ENCODE data around the gene PEX26.

PEX26 gene

DNA sequence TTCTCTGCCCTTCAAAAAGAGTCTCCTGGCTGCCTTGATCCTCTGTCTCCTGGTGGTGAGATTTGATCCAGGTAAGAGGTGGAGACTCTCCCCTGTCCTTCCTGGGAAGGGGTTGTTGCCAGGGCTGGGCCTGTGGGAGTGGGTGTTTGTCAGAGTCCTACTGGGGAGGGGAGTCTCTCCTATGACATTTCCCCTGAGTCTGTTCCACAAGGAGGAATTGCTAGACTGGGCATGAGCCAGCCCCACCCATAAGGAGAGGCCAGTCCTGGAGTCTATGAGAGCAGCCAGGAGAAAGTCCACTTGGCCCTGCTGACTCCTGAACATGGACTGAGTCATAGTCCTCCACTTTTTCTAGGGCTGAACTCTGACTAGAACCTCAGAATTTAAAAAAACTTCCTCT lies 7.4 kb downstream of the PEX26 start:
- no peaks in the 10 kb centered on the region for H3K4me1 ChIP-seq (ENCODE audit: control insufficient read depth, insufficient read depth, low read length)
- no peak overlapping the region for H3K4me3 ChIP-seq (ENCODE audit: low read depth, low read length)
- no peaks in the 10 kb centered on the region for H3K9me3 ChIP-seq (ENCODE audit: control insufficient read depth, insufficient read depth, low read depth, low read length)
- H3K9ac ChIP-seq (ENCODE audit: low read length): no peak overlapping the region
- no peaks in the 10 kb centered on the region for H3K27me3 ChIP-seq (ENCODE audit: control insufficient read depth, insufficient read depth, low read length)
- H3K36me3 ChIP-seq (ENCODE audit: control insufficient read depth, insufficient read depth, low read length): peaks cover 77% of the 10 kb centered on the region
- H3K27ac ChIP-seq (ENCODE audit: low read depth, low read length): no peak overlapping the region

DNA sequence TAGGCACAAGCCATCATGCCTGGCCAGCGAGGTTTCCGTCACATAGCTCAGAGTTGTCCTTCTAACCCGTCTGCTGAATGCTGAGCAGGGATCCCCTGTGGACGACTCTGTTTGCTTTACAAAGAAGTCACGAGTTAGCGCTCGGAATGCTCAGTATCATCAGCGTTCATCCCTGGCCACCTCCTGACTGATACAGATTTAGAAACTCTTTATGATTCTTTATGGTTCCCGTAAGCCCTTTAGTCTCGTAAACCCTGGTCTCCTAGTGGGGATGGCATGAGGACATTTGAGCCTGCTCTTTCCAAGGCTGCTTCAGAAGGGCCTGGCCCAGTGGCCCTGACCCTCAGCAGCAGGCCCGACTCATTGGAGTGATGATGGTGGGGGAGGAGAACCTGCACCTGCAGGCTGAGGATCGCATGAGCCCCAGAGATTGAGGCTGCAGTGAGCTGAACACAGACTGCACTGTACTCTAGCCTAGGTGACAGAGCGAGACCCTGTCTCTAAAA lies 9.6 kb downstream of the PEX26 start:
- Histone ChIP-seq H3K4me3 (ENCODE audit: low read depth, low read length) (no peak overlapping the region), H3K9ac (ENCODE audit: low read length) (no peak overlapping the region), H3K27me3 (ENCODE audit: control insufficient read depth, insufficient read depth, low read length) (no peaks in the 10 kb centered on the region), H3K4me1 (ENCODE audit: control insufficient read depth, insufficient read depth, low read length) (no peaks in the 10 kb centered on the region), H3K36me3 (ENCODE audit: control insufficient read depth, insufficient read depth, low read length) (peaks cover 74% of the 10 kb centered on the region), H3K9me3 (ENCODE audit: control insufficient read depth, insufficient read depth, low read depth, low read length) (no peaks in the 10 kb centered on the region), H3K27ac (ENCODE audit: low read depth, low read length) (no peak overlapping the region)

DNA sequence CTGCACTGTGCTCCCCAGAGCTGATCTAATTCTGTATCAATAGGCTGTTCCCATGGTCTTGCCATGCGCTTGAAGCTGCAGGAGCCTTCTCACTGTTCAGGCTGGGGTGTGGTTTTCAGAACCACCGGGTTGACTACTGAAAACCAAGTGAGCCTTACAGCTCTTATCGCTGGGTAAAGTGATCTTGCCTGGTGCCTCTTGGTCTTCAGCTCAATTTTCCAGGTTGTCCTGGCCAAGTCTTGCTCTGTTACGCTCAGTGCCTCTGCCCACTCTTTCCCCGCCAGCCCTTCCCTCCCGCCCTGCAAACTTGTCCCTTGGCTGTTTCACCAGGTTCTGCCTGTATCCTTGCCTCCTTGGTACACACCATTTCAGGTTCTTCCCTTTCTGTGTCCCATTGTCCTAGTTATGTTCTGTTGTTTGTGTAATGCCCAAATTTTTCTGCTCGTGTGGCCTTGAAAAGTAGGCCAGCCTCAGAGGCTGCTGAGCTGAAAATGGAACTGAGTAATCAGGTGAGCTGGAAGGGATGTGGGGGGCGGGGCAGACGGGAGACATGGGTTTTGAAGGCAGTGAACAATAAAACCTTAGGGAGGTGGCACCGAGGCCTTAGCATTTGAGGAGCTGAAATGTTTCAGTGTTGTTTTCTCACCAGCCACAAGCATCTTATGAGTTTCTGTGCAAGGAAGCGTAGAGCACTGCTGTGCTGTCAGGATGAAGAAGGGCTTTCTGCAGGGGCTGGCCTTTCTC lies 11.2 kb downstream of the PEX26 start:
- Histone ChIP-seq H3K4me1 (ENCODE audit: control insufficient read depth, insufficient read depth, low read length) (no peaks in the 10 kb centered on the region), H3K4me3 (ENCODE audit: low read depth, low read length) (no peak overlapping the region), H3K9me3 (ENCODE audit: control insufficient read depth, insufficient read depth, low read depth, low read length) (no peaks in the 10 kb centered on the region), H3K27ac (ENCODE audit: low read depth, low read length) (no peak overlapping the region), H3K27me3 (ENCODE audit: control insufficient read depth, insufficient read depth, low read length) (no peaks in the 10 kb centered on the region), H3K36me3 (ENCODE audit: control insufficient read depth, insufficient read depth, low read length) (peaks cover 58% of the 10 kb centered on the region), H3K9ac (ENCODE audit: low read length) (no peak overlapping the region)

DNA sequence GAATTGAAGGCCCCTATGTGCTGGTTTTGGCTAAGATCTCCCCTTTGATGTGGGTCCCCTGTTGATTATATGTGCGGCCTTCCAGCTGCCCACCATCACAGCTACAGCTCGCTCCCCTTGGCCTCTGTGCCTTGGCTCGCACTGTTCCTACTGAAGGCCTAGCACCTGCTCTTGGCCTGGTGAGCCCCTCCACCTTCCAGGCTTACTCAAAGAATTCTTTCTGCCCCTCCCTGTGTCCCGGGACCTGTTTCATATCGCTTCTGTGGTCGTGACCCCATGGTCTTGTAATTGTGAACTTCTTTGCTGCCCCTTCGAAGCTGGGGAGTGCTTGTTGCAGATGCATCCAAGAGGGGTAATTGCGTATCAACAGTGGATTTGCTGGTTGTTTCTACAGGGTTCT lies 12.5 kb downstream of the PEX26 start:
- Histone ChIP-seq H3K36me3 (ENCODE audit: control insufficient read depth, insufficient read depth, low read length) (peaks cover 52% of the 10 kb centered on the region), H3K27ac (ENCODE audit: low read depth, low read length) (no peak overlapping the region), H3K4me3 (ENCODE audit: low read depth, low read length) (no peak overlapping the region), H3K9ac (ENCODE audit: low read length) (no peak overlapping the region), H3K9me3 (ENCODE audit: control insufficient read depth, insufficient read depth, low read depth, low read length) (no peaks in the 10 kb centered on the region), H3K27me3 (ENCODE audit: control insufficient read depth, insufficient read depth, low read length) (no peaks in the 10 kb centered on the region), H3K4me1 (ENCODE audit: control insufficient read depth, insufficient read depth, low read length) (no peaks in the 10 kb centered on the region)

DNA sequence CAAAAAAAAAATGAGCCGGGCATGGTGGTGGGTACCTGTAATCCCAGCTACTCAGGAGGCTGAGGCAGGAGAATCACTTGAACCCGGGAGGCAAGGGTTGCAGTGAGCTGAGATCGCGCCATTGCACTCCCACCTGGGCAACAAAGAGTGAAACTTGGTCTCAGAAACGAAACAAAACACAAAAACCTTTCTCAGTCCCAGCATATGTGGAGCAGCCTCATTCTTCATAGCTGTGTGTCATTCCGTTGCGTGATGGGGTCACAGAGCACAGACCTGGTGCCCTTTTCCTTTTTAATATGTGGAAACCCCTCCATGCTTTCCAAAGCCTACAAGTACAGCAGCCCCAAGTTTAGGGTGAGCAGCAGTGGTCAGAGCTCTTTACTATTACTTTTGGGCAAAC lies 13.7 kb downstream of the PEX26 start:
- Histone ChIP-seq H3K4me1 (ENCODE audit: control insufficient read depth, insufficient read depth, low read length) (no peaks in the 10 kb centered on the region), H3K27me3 (ENCODE audit: control insufficient read depth, insufficient read depth, low read length) (no peaks in the 10 kb centered on the region), H3K36me3 (ENCODE audit: control insufficient read depth, insufficient read depth, low read length) (peaks cover 44% of the 10 kb centered on the region), H3K27ac (ENCODE audit: low read depth, low read length) (no peak overlapping the region), H3K4me3 (ENCODE audit: low read depth, low read length) (no peak overlapping the region), H3K9me3 (ENCODE audit: control insufficient read depth, insufficient read depth, low read depth, low read length) (no peaks in the 10 kb centered on the region), H3K9ac (ENCODE audit: low read length) (no peak overlapping the region)

DNA sequence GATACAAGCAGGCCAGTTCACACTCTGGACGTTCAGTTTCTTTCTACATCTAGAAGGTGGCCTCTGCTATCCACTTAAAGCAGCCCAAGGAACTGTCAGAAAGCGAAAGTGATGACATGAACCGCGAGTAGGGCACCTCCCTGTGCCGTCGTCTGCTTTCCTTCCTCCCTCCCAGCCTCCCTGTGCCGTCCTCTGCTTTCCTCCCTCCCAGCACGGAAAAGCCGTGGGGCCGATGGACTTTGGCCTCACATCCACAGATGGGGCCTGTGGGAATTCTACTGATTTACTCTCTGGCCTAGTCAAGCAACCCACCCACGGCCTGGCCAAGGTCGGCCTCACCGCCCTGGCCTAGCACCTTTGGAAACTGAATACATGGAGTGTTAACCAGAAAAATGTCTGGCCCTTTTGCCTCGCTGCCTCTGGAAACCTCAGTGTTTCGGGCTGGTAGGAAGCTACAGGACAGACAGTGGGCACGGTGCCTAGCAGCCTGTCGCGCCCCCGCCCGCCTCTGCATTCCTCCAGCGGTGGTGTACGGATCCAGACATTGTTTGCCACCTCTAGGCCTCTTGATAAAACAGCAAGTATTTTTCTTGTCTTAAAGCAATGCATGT lies 14.2 kb downstream of the PEX26 start:
- no peak overlapping the region for H3K27ac ChIP-seq (ENCODE audit: low read depth, low read length)
- H3K36me3 ChIP-seq (ENCODE audit: control insufficient read depth, insufficient read depth, low read length): peaks cover 43% of the 10 kb centered on the region
- H3K9ac ChIP-seq (ENCODE audit: low read length): no peak overlapping the region
- H3K27me3 ChIP-seq (ENCODE audit: control insufficient read depth, insufficient read depth, low read length): no peaks in the 10 kb centered on the region
- H3K9me3 ChIP-seq (ENCODE audit: control insufficient read depth, insufficient read depth, low read depth, low read length): no peaks in the 10 kb centered on the region
- no peak overlapping the region for H3K4me3 ChIP-seq (ENCODE audit: low read depth, low read length)
- H3K4me1 ChIP-seq (ENCODE audit: control insufficient read depth, insufficient read depth, low read length): no peaks in the 10 kb centered on the region

DNA sequence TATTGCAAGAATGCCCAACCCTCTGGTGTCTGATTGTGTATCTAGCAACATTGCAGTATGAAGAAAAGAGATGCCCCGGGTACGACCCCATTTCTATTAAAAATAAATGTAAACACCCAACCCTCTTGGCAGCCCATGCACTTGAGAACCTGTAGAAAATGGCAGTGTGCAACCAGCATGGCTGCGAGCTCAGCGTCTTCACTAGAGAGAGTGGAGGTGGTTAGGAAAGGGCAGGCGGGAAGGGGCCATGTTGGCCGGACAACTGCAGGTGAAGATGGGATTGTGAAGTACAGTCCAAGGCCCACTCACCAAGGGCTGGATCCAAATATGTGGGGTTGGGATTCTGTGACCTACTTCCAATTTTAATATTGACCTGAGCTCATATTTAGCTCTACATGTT lies 15.9 kb downstream of the PEX26 start:
- H3K9ac ChIP-seq (ENCODE audit: low read length): no peak overlapping the region
- no peaks in the 10 kb centered on the region for H3K9me3 ChIP-seq (ENCODE audit: control insufficient read depth, insufficient read depth, low read depth, low read length)
- H3K27ac ChIP-seq (ENCODE audit: low read depth, low read length): no peak overlapping the region
- H3K36me3 ChIP-seq (ENCODE audit: control insufficient read depth, insufficient read depth, low read length): peaks cover 26% of the 10 kb centered on the region
- no peaks in the 10 kb centered on the region for H3K4me1 ChIP-seq (ENCODE audit: control insufficient read depth, insufficient read depth, low read length)
- H3K27me3 ChIP-seq (ENCODE audit: control insufficient read depth, insufficient read depth, low read length): no peaks in the 10 kb centered on the region
- no peak overlapping the region for H3K4me3 ChIP-seq (ENCODE audit: low read depth, low read length)

DNA sequence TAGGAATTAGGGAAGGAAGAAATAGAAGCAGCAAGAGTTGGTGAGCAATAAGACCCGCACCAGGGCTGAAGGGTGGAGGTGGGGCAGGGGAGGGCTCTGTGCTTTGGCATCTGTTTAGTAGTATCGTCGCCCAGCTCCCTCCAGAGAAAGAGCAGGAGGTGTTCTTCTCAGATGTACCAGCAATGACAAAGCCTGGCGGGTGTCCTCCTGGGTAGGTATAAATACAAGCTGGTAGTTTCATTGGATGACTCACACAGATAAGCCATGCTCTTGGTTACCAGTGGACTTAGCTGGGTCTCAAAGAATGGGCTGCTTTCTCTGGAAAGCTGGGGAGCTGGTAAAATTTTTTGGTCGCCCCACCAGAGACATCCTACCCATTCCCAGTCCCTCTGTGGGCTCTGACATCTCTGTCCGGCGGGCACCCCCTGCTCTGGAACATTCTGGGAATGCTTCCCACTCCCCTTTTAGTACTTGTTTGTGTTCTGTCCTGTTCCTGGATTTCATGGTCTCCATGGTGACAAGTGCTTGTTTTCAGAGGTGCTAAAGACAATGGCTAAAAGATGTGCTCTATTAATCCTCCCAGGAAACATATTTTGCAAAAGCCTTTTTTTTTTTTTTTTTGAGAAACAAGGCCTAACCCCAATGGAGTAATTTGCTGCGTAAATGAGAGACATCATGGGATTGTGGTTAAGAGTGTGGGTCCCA lies 17.5 kb downstream of the PEX26 start:
- Histone ChIP-seq H3K4me3 (ENCODE audit: low read depth, low read length) (no peak overlapping the region), H3K27ac (ENCODE audit: low read depth, low read length) (no peak overlapping the region), H3K9ac (ENCODE audit: low read length) (no peak overlapping the region), H3K36me3 (ENCODE audit: control insufficient read depth, insufficient read depth, low read length) (peaks cover 15% of the 10 kb centered on the region), H3K4me1 (ENCODE audit: control insufficient read depth, insufficient read depth, low read length) (no peaks in the 10 kb centered on the region), H3K27me3 (ENCODE audit: control insufficient read depth, insufficient read depth, low read length) (no peaks in the 10 kb centered on the region), H3K9me3 (ENCODE audit: control insufficient read depth, insufficient read depth, low read depth, low read length) (no peaks in the 10 kb centered on the region)

DNA sequence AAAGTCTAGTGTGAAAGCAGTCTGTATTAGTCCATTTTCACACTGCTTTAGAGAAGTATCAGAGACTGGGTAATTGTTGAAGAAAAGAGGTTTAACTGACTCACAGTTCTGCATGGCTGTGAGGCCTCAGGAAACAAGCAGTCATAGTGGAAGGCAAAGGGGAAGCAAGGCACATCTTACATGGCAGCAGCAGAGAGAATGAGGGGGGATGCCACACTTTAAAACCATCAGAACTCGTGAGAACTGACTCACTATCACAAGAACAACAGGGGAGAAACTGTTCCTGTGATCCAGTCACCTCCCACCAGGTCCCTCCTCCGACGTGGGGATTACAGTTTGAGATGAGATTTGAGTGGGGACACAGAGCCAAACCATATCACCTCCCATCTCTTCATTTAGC lies 19.0 kb downstream of the PEX26 start:
- H3K36me3 ChIP-seq (ENCODE audit: control insufficient read depth, insufficient read depth, low read length): peaks cover 4% of the 10 kb centered on the region
- H3K9ac ChIP-seq (ENCODE audit: low read length): no peak overlapping the region
- no peaks in the 10 kb centered on the region for H3K27me3 ChIP-seq (ENCODE audit: control insufficient read depth, insufficient read depth, low read length)
- no peaks in the 10 kb centered on the region for H3K9me3 ChIP-seq (ENCODE audit: control insufficient read depth, insufficient read depth, low read depth, low read length)
- H3K4me3 ChIP-seq (ENCODE audit: low read depth, low read length): no peak overlapping the region
- H3K27ac ChIP-seq (ENCODE audit: low read depth, low read length): no peak overlapping the region
- H3K4me1 ChIP-seq (ENCODE audit: control insufficient read depth, insufficient read depth, low read length): no peaks in the 10 kb centered on the region

DNA sequence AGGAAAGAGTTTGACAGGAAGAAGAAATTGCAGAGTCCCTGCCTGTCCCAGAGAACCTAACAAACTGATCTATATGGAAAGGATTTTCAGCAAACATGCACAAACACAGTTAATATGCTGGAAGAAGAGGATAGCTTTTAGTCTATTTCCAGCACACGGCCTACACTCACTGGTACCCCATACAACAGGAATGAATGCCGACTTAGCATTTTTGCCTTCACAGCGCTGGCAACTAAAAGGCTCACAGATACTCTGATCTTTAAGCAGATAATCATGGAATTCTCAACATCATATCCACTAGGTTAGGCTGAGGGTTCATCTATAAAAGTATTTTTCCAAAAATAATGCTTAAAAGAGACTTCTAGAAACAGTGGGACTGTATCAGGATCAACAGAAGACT lies 23.0 kb downstream of the PEX26 start:
- Histone ChIP-seq H3K4me1 (ENCODE audit: control insufficient read depth, insufficient read depth, low read length) (no peaks in the 10 kb centered on the region), H3K27me3 (ENCODE audit: control insufficient read depth, insufficient read depth, low read length) (no peaks in the 10 kb centered on the region), H3K36me3 (ENCODE audit: control insufficient read depth, insufficient read depth, low read length) (no peaks in the 10 kb centered on the region), H3K4me3 (ENCODE audit: low read depth, low read length) (no peak overlapping the region), H3K9me3 (ENCODE audit: control insufficient read depth, insufficient read depth, low read depth, low read length) (peaks cover 2% of the 10 kb centered on the region), H3K27ac (ENCODE audit: low read depth, low read length) (no peak overlapping the region), H3K9ac (ENCODE audit: low read length) (no peak overlapping the region)

DNA sequence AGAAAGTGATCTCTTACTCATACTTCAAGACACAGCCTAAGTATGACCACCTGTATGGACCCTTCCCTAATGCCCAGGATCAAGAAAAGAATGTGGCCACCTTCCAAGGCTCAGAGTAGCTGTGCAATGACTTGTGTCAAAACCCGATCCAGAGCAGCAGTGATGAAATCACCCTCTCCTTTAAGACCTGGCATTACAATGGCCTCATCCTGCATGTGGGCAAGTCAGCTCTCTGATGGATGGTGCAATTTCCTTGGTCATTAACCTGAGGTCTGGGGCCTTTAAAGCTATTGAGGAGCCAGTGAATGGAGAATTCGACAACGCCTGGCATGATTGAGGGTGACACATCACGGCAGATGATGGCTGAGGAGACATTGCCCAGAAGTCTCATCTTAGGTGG lies 23.7 kb downstream of the PEX26 start:
- no peak overlapping the region for H3K27ac ChIP-seq (ENCODE audit: low read depth, low read length)
- no peak overlapping the region for H3K9ac ChIP-seq (ENCODE audit: low read length)
- H3K36me3 ChIP-seq (ENCODE audit: control insufficient read depth, insufficient read depth, low read length): no peaks in the 10 kb centered on the region
- H3K4me1 ChIP-seq (ENCODE audit: control insufficient read depth, insufficient read depth, low read length): no peaks in the 10 kb centered on the region
- peaks cover 6% of the 10 kb centered on the region for H3K9me3 ChIP-seq (ENCODE audit: control insufficient read depth, insufficient read depth, low read depth, low read length)
- no peaks in the 10 kb centered on the region for H3K27me3 ChIP-seq (ENCODE audit: control insufficient read depth, insufficient read depth, low read length)
- no peak overlapping the region for H3K4me3 ChIP-seq (ENCODE audit: low read depth, low read length)

Data from HUES6 (cell line).